RWPE2 (cell line): ENCODE data around the gene UFSP2.

Source experiments
- ATAC-seq: fragments of 200-7000 bp; cut with Tn5 transposase; 3 replicates; pipeline ENCODE4 v1.9.1; 2021; ENCODE audit warnings: low read depth
- DNase-seq: peaks from one replicate; pipeline ENCODE4 v3.0.0-alpha.2; 2020; ENCODE audit warnings: low spot score
- H3K27ac ChIP-seq: fragments of 450-650 bp; 2 replicates; pipeline ENCODE4 v1.5.1; 2017; ENCODE audit warnings: mild to moderate bottlenecking; ENCODE audit not compliant: poor library complexity, severe bottlenecking
- H3K27me3 ChIP-seq: fragments of 250-450 bp; sonication (Bioruptor Pico); 2 replicates; pipeline ENCODE4 v1.5.1; 2021; ENCODE audit warnings: mild to moderate bottlenecking, moderate library complexity; ENCODE audit not compliant: insufficient read depth, poor library complexity, severe bottlenecking
- H3K36me3 ChIP-seq: fragments of 250-450 bp; sonication (Bioruptor Pico); 2 replicates; pipeline ENCODE4 v1.5.1; 2020; ENCODE audit warnings: low read depth, mild to moderate bottlenecking, moderate library complexity
- H3K4me1 ChIP-seq: fragments of 250-450 bp; sonication (Bioruptor Pico); 2 replicates; pipeline ENCODE4 v1.5.1; 2021; ENCODE audit warnings: mild to moderate bottlenecking, moderate library complexity; ENCODE audit not compliant: insufficient read depth, poor library complexity, severe bottlenecking
- H3K4me3 ChIP-seq: fragments of 250-450 bp; sonication (Bioruptor Pico); 2 replicates; pipeline ENCODE4 v1.5.1; 2021; ENCODE audit warnings: mild to moderate bottlenecking, moderate library complexity; ENCODE audit not compliant: severe bottlenecking
- H3K9me3 ChIP-seq: fragments of 250-450 bp; sonication (Bioruptor Pico); 2 replicates; pipeline ENCODE4 v1.5.1; 2021; ENCODE audit warnings: mild to moderate bottlenecking, moderate library complexity; ENCODE audit not compliant: severe bottlenecking
- TF ChIP-seq, protein P1 (sequence below): fragments of 450-650 bp; IDR thresholded peaks from one replicate; pipeline ENCODE4 v1.5.1; 2017; ENCODE audit warnings: mild to moderate bottlenecking, moderate library complexity; ENCODE audit not compliant: poor library complexity, severe bottlenecking

Gene UFSP2

DNA sequence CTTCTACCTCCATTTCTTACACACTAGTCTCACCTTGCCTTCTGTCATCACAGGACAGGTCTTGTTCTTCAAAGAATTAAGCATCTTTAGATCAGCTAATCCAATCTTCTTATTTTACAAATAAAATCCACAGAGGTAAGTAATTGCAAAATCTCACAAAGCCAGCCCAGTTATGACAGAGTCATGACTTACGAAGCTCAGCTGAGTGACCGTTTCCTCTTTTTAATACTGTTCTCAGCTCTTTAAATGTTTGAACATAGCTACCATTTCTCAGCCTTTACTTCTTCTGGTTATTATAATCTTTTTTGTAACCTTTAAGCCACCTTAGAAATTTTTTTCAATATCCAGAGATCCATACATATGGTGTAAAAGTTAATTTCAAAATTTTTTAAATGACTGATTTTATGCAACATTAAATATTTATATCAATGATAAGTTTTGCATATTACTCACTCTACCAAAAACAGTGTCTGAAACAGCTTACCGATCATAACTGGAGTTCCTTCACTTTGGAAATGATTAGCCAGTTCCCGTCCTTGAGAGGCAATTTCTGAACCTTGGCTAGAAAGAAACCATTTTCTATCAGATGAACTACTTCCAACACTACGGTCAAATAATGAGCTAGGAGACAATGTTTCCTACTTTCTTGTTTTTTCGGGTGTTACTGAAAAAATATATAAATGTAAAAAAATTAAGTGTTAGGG is 20.3 kb downstream of the UFSP2 start:
- Histone ChIP-seq H3K36me3 (peaks cover 70% of the 10 kb centered on the region), H3K4me1 (no peaks in the 10 kb centered on the region), H3K27me3 (no peaks in the 10 kb centered on the region), H3K9me3 (no peaks in the 10 kb centered on the region), H3K4me3 (no peak overlapping the region), H3K27ac (no peak overlapping the region)
- DNase-seq: no peak
- ATAC-seq: no peak
- TF ChIP-seq, protein P1, sequence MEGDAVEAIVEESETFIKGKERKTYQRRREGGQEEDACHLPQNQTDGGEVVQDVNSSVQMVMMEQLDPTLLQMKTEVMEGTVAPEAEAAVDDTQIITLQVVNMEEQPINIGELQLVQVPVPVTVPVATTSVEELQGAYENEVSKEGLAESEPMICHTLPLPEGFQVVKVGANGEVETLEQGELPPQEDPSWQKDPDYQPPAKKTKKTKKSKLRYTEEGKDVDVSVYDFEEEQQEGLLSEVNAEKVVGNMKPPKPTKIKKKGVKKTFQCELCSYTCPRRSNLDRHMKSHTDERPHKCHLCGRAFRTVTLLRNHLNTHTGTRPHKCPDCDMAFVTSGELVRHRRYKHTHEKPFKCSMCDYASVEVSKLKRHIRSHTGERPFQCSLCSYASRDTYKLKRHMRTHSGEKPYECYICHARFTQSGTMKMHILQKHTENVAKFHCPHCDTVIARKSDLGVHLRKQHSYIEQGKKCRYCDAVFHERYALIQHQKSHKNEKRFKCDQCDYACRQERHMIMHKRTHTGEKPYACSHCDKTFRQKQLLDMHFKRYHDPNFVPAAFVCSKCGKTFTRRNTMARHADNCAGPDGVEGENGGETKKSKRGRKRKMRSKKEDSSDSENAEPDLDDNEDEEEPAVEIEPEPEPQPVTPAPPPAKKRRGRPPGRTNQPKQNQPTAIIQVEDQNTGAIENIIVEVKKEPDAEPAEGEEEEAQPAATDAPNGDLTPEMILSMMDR: no peak

DNA sequence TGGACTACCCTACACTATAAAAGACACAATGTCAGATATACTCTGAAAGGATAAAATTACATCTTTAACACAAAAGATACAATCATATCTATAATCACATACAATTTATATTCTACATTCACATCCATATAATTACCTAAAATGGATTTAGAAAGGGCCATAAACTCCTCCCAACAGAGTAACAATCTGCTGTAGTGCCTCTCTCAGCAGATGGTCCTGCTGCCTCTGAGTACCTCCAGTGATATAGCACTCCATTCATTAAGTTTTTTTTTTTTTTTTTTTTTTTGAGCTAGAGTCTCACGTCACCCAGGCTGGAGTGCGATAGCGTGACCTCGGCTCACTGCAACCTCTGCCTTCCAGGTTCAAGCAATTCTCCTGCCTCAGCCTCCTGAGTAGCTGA is 21.7 kb downstream of the UFSP2 start:
- TF ChIP-seq, protein P1: no peak
- H3K4me3 ChIP-seq: no peak overlapping the region
- H3K36me3 ChIP-seq: peaks cover 71% of the 10 kb centered on the region
- H3K9me3 ChIP-seq: no peaks in the 10 kb centered on the region
- DNase-seq (no peak), ATAC-seq (no peak)
- no peak overlapping the region for H3K27ac ChIP-seq
- no peaks in the 10 kb centered on the region for H3K4me1 ChIP-seq
- H3K27me3 ChIP-seq: no peaks in the 10 kb centered on the region

DNA sequence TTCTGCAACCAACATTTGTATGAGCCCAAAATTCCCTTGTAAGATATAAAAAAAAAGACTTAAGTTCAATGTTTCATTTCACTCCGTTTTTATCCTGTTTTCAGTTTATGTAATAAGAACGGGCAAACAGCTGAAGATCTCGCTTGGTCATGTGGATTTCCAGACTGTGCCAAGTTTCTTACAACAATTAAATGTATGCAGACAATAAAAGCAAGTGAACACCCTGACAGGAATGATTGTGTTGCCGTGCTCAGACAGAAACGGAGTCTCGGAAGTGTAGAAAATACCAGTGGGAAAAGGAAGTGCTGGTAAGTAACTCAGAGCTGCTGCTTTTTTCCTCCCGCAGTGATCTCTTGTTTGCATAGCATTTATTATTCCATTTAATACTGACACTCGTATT is 26.3 kb downstream of the UFSP2 start:
- Histone ChIP-seq H3K4me3 (no peak overlapping the region), H3K27ac (no peak overlapping the region), H3K27me3 (no peaks in the 10 kb centered on the region), H3K4me1 (peaks cover 12% of the 10 kb centered on the region), H3K36me3 (peaks cover 59% of the 10 kb centered on the region), H3K9me3 (no peaks in the 10 kb centered on the region)
- TF ChIP-seq, protein P1: no peak
- ATAC-seq (no peak), DNase-seq (no peak)

DNA sequence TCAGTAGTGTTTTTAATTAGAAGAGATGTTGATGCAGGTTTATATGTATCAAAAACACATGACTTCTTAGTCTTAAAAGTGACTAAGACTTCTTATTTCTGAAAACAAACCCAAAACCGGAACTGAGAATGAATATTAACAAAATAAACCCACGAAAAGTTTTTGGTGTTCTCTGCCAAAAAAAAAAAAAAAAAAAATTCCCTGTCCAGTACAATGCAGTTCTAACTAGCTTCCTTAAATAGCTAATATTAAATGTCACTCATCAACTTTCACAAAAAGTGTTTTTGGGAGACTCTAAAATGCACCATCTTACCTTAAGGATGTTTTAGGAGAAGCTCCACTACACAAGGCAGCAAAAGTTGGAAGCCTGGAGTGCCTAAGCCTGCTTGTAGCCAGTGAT is 27.1 kb downstream of the UFSP2 start:
- ATAC-seq (no peak), DNase-seq (no peak)
- H3K9me3 ChIP-seq: no peaks in the 10 kb centered on the region
- no peaks in the 10 kb centered on the region for H3K27me3 ChIP-seq
- H3K36me3 ChIP-seq: peaks cover 58% of the 10 kb centered on the region
- H3K4me1 ChIP-seq: peaks cover 12% of the 10 kb centered on the region
- no peak overlapping the region for H3K27ac ChIP-seq
- TF ChIP-seq, protein P1: no peak
- no peak overlapping the region for H3K4me3 ChIP-seq

DNA sequence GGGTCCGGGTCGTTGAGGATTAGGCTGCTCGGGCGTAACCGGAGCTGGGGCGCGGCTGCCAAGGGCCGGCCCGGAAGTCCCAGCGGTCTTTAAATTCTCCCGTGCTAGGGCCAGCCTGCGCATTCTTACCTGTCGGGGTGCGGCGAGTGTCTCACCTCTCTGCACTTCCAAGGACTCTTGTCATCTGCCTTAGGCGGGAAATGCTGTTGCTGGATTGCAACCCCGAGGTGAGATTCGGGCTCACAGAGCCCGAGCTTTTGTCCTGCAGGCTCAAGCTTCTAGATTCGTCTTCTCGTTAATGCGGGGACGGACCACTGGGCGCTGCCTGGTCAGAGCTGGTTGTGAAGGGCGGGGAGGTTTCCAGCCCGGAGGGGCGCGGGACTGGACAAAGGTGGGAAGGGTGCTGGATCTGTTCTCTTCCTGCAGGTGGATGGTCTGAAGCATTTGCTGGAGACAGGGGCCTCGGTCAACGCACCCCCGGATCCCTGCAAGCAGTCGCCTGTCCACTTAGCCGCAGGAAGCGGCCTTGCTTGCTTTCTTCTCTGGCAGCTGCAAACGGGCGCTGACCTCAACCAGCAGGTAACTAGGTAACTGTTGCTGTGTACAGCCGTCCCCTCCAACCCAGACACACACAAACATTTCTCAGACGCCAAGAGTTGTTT is 28.9 kb downstream of the UFSP2 start, which contains the start of gene ANKRD37:
ANKRD37 (plus strand) TSS at position 118 of the 662 bp plus-strand sequence; CDS start at position 201, 83 bp downstream.
- peak; percentile 87 for ATAC-seq
- no peaks in the 10 kb centered on the region for H3K9me3 ChIP-seq
- H3K36me3 ChIP-seq: peaks cover 43% of the 10 kb centered on the region
- TF ChIP-seq, protein P1: no peak
- H3K4me3 ChIP-seq: peak within 1 kb of the TSS; percentile 45
- H3K27me3 ChIP-seq: no peaks in the 10 kb centered on the region
- no peak for DNase-seq
- peak within 1 kb of the TSS; percentile 94 for H3K27ac ChIP-seq
- H3K4me1 ChIP-seq: peaks cover 12% of the 10 kb centered on the region
